OCI-LY7 (cell line): ENCODE data around the gene ERN1. TPM values are rescaled to one million over a fixed set of nuclear protein-coding genes. Genes with fewer than 3 reads are reported as not detected.
A peak's percentile ranks its signal among the peaks of the same experiment; 100 is the strongest.

Experiments used
- BruUV-seq: library from RNA; stranded (reverse); fragments of 400-500 nt; replicated peaks from 2 replicates; lab custom pipeline; 2021; lab: Mats Ljungman, UMichigan
- CTCF ChIA-PET: fragments of 300-600 bp; sonication (Branson Sonifier 250); formaldehyde crosslinking; loops from one replicate; lab custom pipeline; 2022; ENCODE audit warnings: antibody characterized with exemption; ENCODE audit not compliant: unreplicated experiment; lab: Charles Lee
- POLR2A ChIA-PET: fragments of 300-600 bp; sonication (Branson Sonifier 250); formaldehyde crosslinking; loops from one replicate; lab custom pipeline; 2022; ENCODE audit warnings: antibody characterized with exemption; lab: Charles Lee
- DNase-seq: peaks from one replicate; pipeline ENCODE4 v3.0.0-alpha.2; 2015; ENCODE audit warnings: low spot score
- H2AFZ ChIP-seq: fragments of 200-600 bp; sonication (generic), shearing (Covaris generic); 2 replicates; pipeline ENCODE4 v1.6.1; 2014; ENCODE audit warnings: mild to moderate bottlenecking, antibody characterized with exemption, low read length, moderate library complexity
- H3K27ac ChIP-seq: fragments of 200-600 bp; sonication (generic); 2 replicates; pipeline ENCODE4 v1.5.1; 2014; ENCODE audit warnings: mixed run types, low read depth, mild to moderate bottlenecking, moderate library complexity, low read length, inconsistent platforms; ENCODE audit not compliant: poor library complexity, severe bottlenecking
- H3K36me3 ChIP-seq: fragments of 200-600 bp; sonication (generic); 2 replicates; pipeline ENCODE4 v1.6.1; 2014; ENCODE audit warnings: mild to moderate bottlenecking, antibody characterized with exemption, low read length, moderate library complexity, mixed read lengths; ENCODE audit not compliant: insufficient read depth
- H3K4me1 ChIP-seq: fragments of 200-600 bp; sonication (generic); 2 replicates; pipeline ENCODE4 v1.5.1; 2014; ENCODE audit warnings: mild to moderate bottlenecking, low read length; ENCODE audit not compliant: insufficient read depth, poor library complexity, severe bottlenecking
- H3K4me2 ChIP-seq: fragments of 200-600 bp; sonication (generic); 2 replicates; pipeline ENCODE4 v1.6.1; 2014; ENCODE audit warnings: mild to moderate bottlenecking, low read length
- H3K4me3 ChIP-seq: fragments of 200-600 bp; sonication (generic); 2 replicates; pipeline ENCODE4 v1.5.1; 2014; ENCODE audit warnings: mild to moderate bottlenecking, low read depth, low read length; ENCODE audit not compliant: poor library complexity, severe bottlenecking
- H3K79me2 ChIP-seq: fragments of 200-600 bp; sonication (generic); 2 replicates; pipeline ENCODE4 v1.6.1; 2016; ENCODE audit warnings: low read depth, mild to moderate bottlenecking, low read length, moderate library complexity, mixed read lengths; ENCODE audit not compliant: insufficient read depth
- H3K9me2 ChIP-seq: fragments of 200-600 bp; sonication (generic); 2 replicates; pipeline ENCODE4 v1.6.1; 2016; ENCODE audit warnings: mild to moderate bottlenecking, low read length, mixed read lengths; ENCODE audit not compliant: insufficient read depth
- H3K9me3 ChIP-seq: fragments of 200-600 bp; sonication (generic); 2 replicates; pipeline ENCODE4 v1.6.1; 2014; ENCODE audit warnings: mild to moderate bottlenecking, mixed run types, low read length, mixed read lengths
- H4K20me1 ChIP-seq: fragments of 200-600 bp; sonication (generic); 2 replicates; pipeline ENCODE4 v1.6.1; 2014; ENCODE audit warnings: mild to moderate bottlenecking, antibody characterized with exemption, low read length, moderate library complexity, mixed read lengths; ENCODE audit not compliant: insufficient read depth
- CTCF ChIP-seq: fragments of 200-600 bp; sonication (generic); conservative IDR thresholded peaks from 2 replicates; pipeline ENCODE4 v1.5.1; 2014; ENCODE audit warnings: mild to moderate bottlenecking, antibody characterized with exemption, low read length, moderate library complexity, mixed read lengths
- EZH2phosphoT487 ChIP-seq: fragments of 200-600 bp; sonication (generic); IDR thresholded peaks from 2 replicates; pipeline ENCODE4 v1.6.1; 2018; ENCODE audit warnings: low read depth, borderline replicate concordance, mild to moderate bottlenecking, mixed run types, antibody characterized with exemption, low read length, moderate library complexity, mixed read lengths
- intact Hi-C: fragments of 100-400 bp; cut with micrococcal nuclease; formaldehyde crosslinking; loops from one replicate; pipeline ENCODE4 v1.10.0; 2022; ENCODE audit not compliant: unreplicated experiment
- total RNA-seq, 2 experiments: library from RNA; depleted of rRNA in 1 of 2; stranded (reverse); fragments of >200 nt in 1 of 2; shearing (Covaris generic) in 1 of 2; gene quantifications; 2 replicates each; pipeline ENCODE4 v1.2.3, GENCODE V29; 2014 to 2022

The ERN1 gene
- total RNA-seq, 2 experiments from 2014 or later = 22.0 to 70.3 TPM

- Histone ChIP-seq H3K4me3 (peak overlapping the region; percentile 40), H3K27ac (peak overlapping the region; percentile 93), H3K36me3 (peaks cover 56% of the 10 kb centered on the region), H3K9me3 (peaks cover 26% of the 10 kb centered on the region), H3K4me1 (peaks cover 69% of the 10 kb centered on the region), H4K20me1 (no peaks in the 10 kb centered on the region), H2AFZ (no peak overlapping the region), H3K79me2 (no peaks in the 10 kb centered on the region), H3K4me2 (peak overlapping the region; percentile 95), H3K9me2 (no peaks in the 10 kb centered on the region)
- DNase-seq = peak; percentile 95
- TF ChIP-seq CTCF (no peak), EZH2phosphoT487 (no peak)
- CTCF ChIA-PET = interaction anchor here (0.9 to 2.8 kb wide), 6 partner anchors 11 to 60 kb away, joined by 3 to 12 read pairs (median 5); no protein-coding TSS in a partner anchor
- POLR2A ChIA-PET = interaction anchor here (0.6 to 4.5 kb wide), 19 partner anchors 8 to 305 kb away, joined by 3 to 48 read pairs (median 7); partner anchors contain the start of genes CD79B, ERN1 and ICAM2
- BruUV-seq = TSS peak; percentile 29
- intact Hi-C loops = loop anchor here (1.0 to 2.0 kb wide), 4 partner anchors 11 to 56 kb away; partner anchors contain the start of gene ERN1
Observed at GRCh38 chr17:64073771-64074703, 55.9 kb downstream of the ERN1 start.

DNA sequence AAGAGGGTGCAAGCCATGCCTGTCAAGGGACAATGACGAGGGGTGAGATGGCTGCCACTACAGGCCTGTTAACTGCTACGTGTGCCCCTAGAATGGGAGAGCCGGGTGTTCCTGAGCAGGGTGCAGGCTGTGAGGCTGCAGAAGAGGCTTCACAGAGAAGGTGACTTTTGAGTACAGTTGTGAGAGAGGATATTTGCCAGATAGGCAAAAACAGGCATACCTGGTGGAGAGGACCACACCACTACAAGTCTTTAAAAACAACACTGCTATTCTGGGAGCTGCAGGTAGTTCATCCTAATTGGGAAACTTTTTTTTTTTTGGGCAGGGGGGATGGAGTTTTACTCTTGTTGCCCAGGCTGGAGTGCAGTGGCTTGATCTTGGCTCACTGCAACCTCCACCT lies 58.8 kb downstream of the ERN1 start:
- Histone ChIP-seq H2AFZ (no peak overlapping the region), H4K20me1 (no peaks in the 10 kb centered on the region), H3K4me1 (peaks cover 47% of the 10 kb centered on the region), H3K4me3 (no peak overlapping the region), H3K4me2 (no peak overlapping the region), H3K36me3 (peaks cover 63% of the 10 kb centered on the region), H3K9me3 (peaks cover 38% of the 10 kb centered on the region), H3K9me2 (no peaks in the 10 kb centered on the region), H3K27ac (no peak overlapping the region), H3K79me2 (no peaks in the 10 kb centered on the region)
- CTCF ChIA-PET = no interaction called here
- TF ChIP-seq EZH2phosphoT487 (no peak), CTCF (no peak)
- no TSS peak for BruUV-seq
- POLR2A ChIA-PET = no interaction called here
- intact Hi-C loops = no loop called here
- no peak for DNase-seq
